HepG2 (cell line): ENCODE data around the gene PPM1M. TPM values are rescaled to one million over a fixed set of nuclear protein-coding genes. Genes with fewer than 3 reads are reported as not detected.

Experiments used
- BHLHE40 ChIP-seq: IDR thresholded peaks from 2 replicates; pipeline ENCODE4 v1.6.1; 2011; ENCODE audit warnings: low read length, improper control_type of control experiment
- CBFB ChIP-seq: sonication (generic); formaldehyde crosslinking; IDR thresholded peaks from 2 replicates; pipeline ENCODE4 v1.4.0; 2020; ENCODE audit warnings: missing genetic modification reagents
- DMTF1 ChIP-seq: sonication (generic); formaldehyde crosslinking; IDR thresholded peaks from 2 replicates; pipeline ENCODE4 v1.4.0; 2020; ENCODE audit warnings: mild to moderate bottlenecking, missing genetic modification reagents
- E2F2 ChIP-seq: sonication (generic); formaldehyde crosslinking; IDR thresholded peaks from 2 replicates; pipeline ENCODE4 v1.4.0; 2020; ENCODE audit warnings: missing genetic modification reagents, borderline replicate concordance
- FOXA3 ChIP-seq: IDR thresholded peaks from 2 replicates; pipeline ENCODE4 v1.6.1; 2016; ENCODE audit warnings: missing genetic modification reagents, missing compliant biosample characterization
- FOXO1 ChIP-seq: sonication (generic); formaldehyde crosslinking; IDR thresholded peaks from 2 replicates; pipeline ENCODE4 v1.4.0; 2020; ENCODE audit warnings: missing genetic modification reagents
- GPN1 ChIP-seq: sonication (generic); formaldehyde crosslinking; IDR thresholded peaks from 2 replicates; pipeline ENCODE4 v1.5.1; 2020; ENCODE audit warnings: missing genetic modification reagents, borderline replicate concordance
- HNRNPLL ChIP-seq: fragments of 200-400 bp; formaldehyde crosslinking; IDR thresholded peaks from 2 replicates; pipeline ENCODE4 v1.6.1; 2017; ENCODE audit warnings: mild to moderate bottlenecking, low read depth, low read length; ENCODE audit not compliant: poor library complexity, severe bottlenecking
- MEF2D ChIP-seq: sonication (generic); formaldehyde crosslinking; IDR thresholded peaks from 2 replicates; pipeline ENCODE4 v1.5.1; 2020; ENCODE audit warnings: mild to moderate bottlenecking, missing genetic modification reagents
- NFE2L1 ChIP-seq: sonication (generic); formaldehyde crosslinking; IDR thresholded peaks from 2 replicates; pipeline ENCODE4 v1.4.0; 2020; ENCODE audit warnings: missing genetic modification reagents, mild to moderate bottlenecking, borderline replicate concordance
- NR2C2 ChIP-seq: sonication (generic); formaldehyde crosslinking; IDR thresholded peaks from 2 replicates; pipeline ENCODE4 v1.4.0; 2020; ENCODE audit warnings: missing genetic modification reagents, mild to moderate bottlenecking, moderate library complexity, borderline replicate concordance
- PITX1 ChIP-seq: sonication (generic); formaldehyde crosslinking; IDR thresholded peaks from 2 replicates; pipeline ENCODE4 v1.5.1; 2020; ENCODE audit warnings: mild to moderate bottlenecking, missing genetic modification reagents
- POLR2AphosphoS2 ChIP-seq: IDR thresholded peaks from 2 replicates; pipeline ENCODE4 v1.6.1; 2011; ENCODE audit warnings: low read depth, low read length, improper control_type of control experiment
- RAD21 ChIP-seq: fragments of 450-650 bp; formaldehyde crosslinking; IDR thresholded peaks from 2 replicates; pipeline ENCODE4 v1.5.0; 2020; ENCODE audit warnings: mild to moderate bottlenecking
- SALL1 ChIP-seq: sonication (generic); formaldehyde crosslinking; IDR thresholded peaks from 2 replicates; pipeline ENCODE4 v1.8.0; 2022; ENCODE audit warnings: mild to moderate bottlenecking, missing genetic modification reagents
- THAP11 ChIP-seq: IDR thresholded peaks from 2 replicates; pipeline ENCODE4 v1.6.1; 2016; ENCODE audit warnings: missing biosample characterization, missing genetic modification reagents
- ZHX1 ChIP-seq: sonication (generic); formaldehyde crosslinking; IDR thresholded peaks from 2 replicates; pipeline ENCODE4 v1.8.1; 2022; ENCODE audit warnings: low read depth, mild to moderate bottlenecking, missing genetic modification reagents
- ZNF609 ChIP-seq: sonication (generic); formaldehyde crosslinking; IDR thresholded peaks from 2 replicates; pipeline ENCODE4 v1.4.0; 2020; ENCODE audit warnings: mild to moderate bottlenecking, missing genetic modification reagents, borderline replicate concordance
- ZNF703 ChIP-seq: sonication (generic); formaldehyde crosslinking; IDR thresholded peaks from 2 replicates; pipeline ENCODE4 v1.5.1; 2020; ENCODE audit warnings: missing genetic modification reagents, mild to moderate bottlenecking, moderate library complexity, borderline replicate concordance
- polyA plus RNA-seq, 8 experiments: library from polyadenylated mRNA; depleted of rRNA in 3 of 8; stranded (reverse) in 7 of 8; unstranded in 1 of 8; fragments of >200 nt; fragmentation: Illumina TruSeq in 4 of 8; extraction: Trizol in 4 of 8; gene quantifications; 2 replicates each; pipeline versions ENCODE4 v1.2.1 to v1.2.3, GENCODE V29; 2011 to 2016; ENCODE audit warnings: low read depth in 4 of 8, missing spikeins in 1 of 8, mixed read lengths in 1 of 8; ENCODE audit not compliant: insufficient read depth in 1 of 8
- total RNA-seq, 5 experiments: library from RNA; depleted of rRNA; stranded (reverse); fragments of >200 nt; fragmentation: Illumina TruSeq; extraction: Trizol; gene quantifications; 2 replicates each; pipeline ENCODE4 v1.2.3, GENCODE V29; 2016; ENCODE audit warnings: low read depth in 1 of 5

PPM1M gene
- total and polyA plus RNA-seq, 2 of the 13 experiments (the other 11 are each of a cell fraction or from before 2014, with no cell fraction given): 2.5 to 5.9 TPM

GRCh38 chr3:52291508-52292181, 46.1 kb downstream of the PPM1M start (continued):
- TF ChIP-seq HNRNPLL: no peak
- TF ChIP-seq NFE2L1 (CRISPR knock-in tag): no peak
- TF ChIP-seq POLR2AphosphoS2: no peak
- TF ChIP-seq SALL1: peak; percentile 21; the same call in 1 of the 2 replicates
- no peak for TF ChIP-seq THAP11 (CRISPR knock-in tag)
- 0 out of 2 replicates have a peak, but pooled peaks have one; percentile 49 for TF ChIP-seq PITX1 (CRISPR knock-in tag)
- peak; percentile 86 for TF ChIP-seq RAD21
- TF ChIP-seq ZNF609: no peak
- peak; percentile 38; the same call in 1 of the 2 replicates for TF ChIP-seq MEF2D (CRISPR knock-in tag)
- TF ChIP-seq NR2C2 (CRISPR knock-in tag): no peak
- no peak for TF ChIP-seq DMTF1 (CRISPR knock-in tag)
- no peak for TF ChIP-seq CBFB (CRISPR knock-in tag)
- no peak for TF ChIP-seq E2F2
- TF ChIP-seq FOXO1 (CRISPR knock-in tag): no peak
- TF ChIP-seq BHLHE40: no peak
- 0 out of 2 replicates have a peak, but pooled peaks have one; percentile 19 for TF ChIP-seq FOXA3 (CRISPR knock-in tag)
- no peak for TF ChIP-seq ZHX1 (CRISPR knock-in tag)
- TF ChIP-seq GPN1 (CRISPR knock-in tag): no peak
- TF ChIP-seq ZNF703: no peak
